Measurements from ENCODE around the gene ZNF138. TPM values are rescaled to one million over a fixed set of nuclear protein-coding genes. Genes with fewer than 3 reads are reported as not detected.

Gene ZNF138
- polyA plus RNA-seq, 3 donors, result 14.4 to 24.4 (median 19.8) TPM

- no peak for DNase-seq (ENCODE audit: extremely low read depth in 1 of 11, low read depth in 9 of 11, low spot score in 4 of 11)
Observed at GRCh38 chr7:64882341-64883112, 88.3 kb downstream of the ZNF138 start.

Other genes with a start within 250 kb of the ZNF138 start
- 10 to 100 TPM; 15.0 to 19.9 (median 16.2) TPM for gene ZNF680, start 231.4 kb upstream of the ZNF138 start, polyA plus RNA-seq (ENCODE audit: insufficient read length in 3 of 3)
- 10 to 100 TPM in 2 of 3 donors, 1 to 10 TPM in 1; 8.9 to 10.5 (median 10.5) TPM for gene ZNF107, start 128.3 kb upstream of the ZNF138 start, polyA plus RNA-seq (ENCODE audit: insufficient read length in 3 of 3)
- 10 to 100 TPM in 1 of 3 donors, 1 to 10 TPM in 2; 9.3 to 10.9 (median 9.6) TPM for gene ZNF273, start 108.8 kb downstream of the ZNF138 start, polyA plus RNA-seq (ENCODE audit: insufficient read length in 3 of 3)
- 10 to 100 TPM; 28.8 to 66.4 (median 38.5) TPM for gene ZNF117, start 196.6 kb downstream of the ZNF138 start, polyA plus RNA-seq (ENCODE audit: insufficient read length in 3 of 3)
- 10 to 100 TPM; 26.7 to 59.5 (median 28.8) TPM for gene ERV3-1, start 212.3 kb downstream of the ZNF138 start, polyA plus RNA-seq (ENCODE audit: insufficient read length in 3 of 3)

Data from renal cortex interstitium (tissue), 11 donors.